Tibial artery (tissue), 4 donors: Measurements from ENCODE around the gene CEP72.

ENCODE experiments used
- DNase-seq, 2 donors: peaks; one replicate each; pipeline ENCODE4 v3.0.0-alpha.2; 2019
- H3K27ac ChIP-seq, 2 donors: fragments of 200-600 bp; sonication (generic) in 1 of 2; 1 replicate in 1 of 2; 2 replicates in 1 of 2; pipeline ENCODE4 v1.5.1; 2018 to 2019; ENCODE audit warnings: mild to moderate bottlenecking in 1 of 2
- H3K27me3 ChIP-seq, 2 donors: fragments of 200-600 bp; sonication (generic) in 1 of 2; one replicate each; pipeline versions ENCODE4 v1.5.1 to v1.6.0; 2016 to 2019
- H3K36me3 ChIP-seq, 3 donors: fragments of 200-600 bp; sonication (generic) in 2 of 3; one replicate each; pipeline ENCODE4 v1.5.1; 2016 to 2019; ENCODE audit warnings: mild to moderate bottlenecking in 2 of 3
- H3K4me1 ChIP-seq, 4 donors: fragments of 200-600 bp; sonication (generic) in 2 of 4; 1 replicate in 3 of 4; 2 replicates in 1 of 4; pipeline ENCODE4 v1.5.1; 2016 to 2019
- H3K4me3 ChIP-seq, 2 donors: fragments of 200-600 bp; sonication (generic) in 1 of 2; 1 replicate in 1 of 2; 2 replicates in 1 of 2; pipeline ENCODE4 v1.5.1; 2018 to 2019; ENCODE audit warnings: mild to moderate bottlenecking in 2 of 2
- H3K9me3 ChIP-seq, 3 donors: fragments of 200-600 bp; sonication (generic) in 1 of 3; one replicate each; pipeline ENCODE4 v1.5.1; 2016 to 2019
- intact Hi-C: fragments of 100-400 bp; cut with DNase I; formaldehyde crosslinking; loops from one replicate; pipeline ENCODE4 v1.15.0; 2023; ENCODE audit warnings: low total_unique reads
- TF ChIP-seq, protein P1 (sequence below), 2 experiments: fragments of 200-600 bp in 1 of 2; fragments of 450-650 bp in 1 of 2; IDR thresholded peaks; one replicate each; pipeline ENCODE4 v1.5.1; 2017 to 2019; ENCODE audit warnings: antibody characterized with exemption in 2 of 2, mild to moderate bottlenecking in 1 of 2, moderate library complexity in 1 of 2

The CEP72 gene

DNA sequence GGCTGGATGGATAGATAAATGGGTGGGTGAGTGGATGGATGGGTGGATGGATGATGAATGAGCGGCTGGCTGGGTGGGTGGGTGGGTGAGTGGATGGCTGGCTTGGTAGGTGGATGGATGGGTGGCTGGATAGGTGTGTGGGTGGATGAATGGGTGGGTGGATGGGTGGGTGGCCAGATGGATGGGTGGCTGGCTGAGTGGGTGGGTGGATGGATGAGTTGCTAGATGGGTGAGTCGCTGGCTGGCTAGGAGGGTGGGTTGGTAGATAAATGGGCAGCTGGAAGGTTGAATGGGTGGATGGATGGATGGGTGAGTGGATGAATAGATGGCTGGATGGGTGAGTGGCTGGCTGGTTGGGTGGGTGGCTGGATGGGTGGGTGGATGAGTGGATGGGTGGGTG is 27.9 kb upstream of the CEP72 start:
- TF ChIP-seq, protein P1, sequence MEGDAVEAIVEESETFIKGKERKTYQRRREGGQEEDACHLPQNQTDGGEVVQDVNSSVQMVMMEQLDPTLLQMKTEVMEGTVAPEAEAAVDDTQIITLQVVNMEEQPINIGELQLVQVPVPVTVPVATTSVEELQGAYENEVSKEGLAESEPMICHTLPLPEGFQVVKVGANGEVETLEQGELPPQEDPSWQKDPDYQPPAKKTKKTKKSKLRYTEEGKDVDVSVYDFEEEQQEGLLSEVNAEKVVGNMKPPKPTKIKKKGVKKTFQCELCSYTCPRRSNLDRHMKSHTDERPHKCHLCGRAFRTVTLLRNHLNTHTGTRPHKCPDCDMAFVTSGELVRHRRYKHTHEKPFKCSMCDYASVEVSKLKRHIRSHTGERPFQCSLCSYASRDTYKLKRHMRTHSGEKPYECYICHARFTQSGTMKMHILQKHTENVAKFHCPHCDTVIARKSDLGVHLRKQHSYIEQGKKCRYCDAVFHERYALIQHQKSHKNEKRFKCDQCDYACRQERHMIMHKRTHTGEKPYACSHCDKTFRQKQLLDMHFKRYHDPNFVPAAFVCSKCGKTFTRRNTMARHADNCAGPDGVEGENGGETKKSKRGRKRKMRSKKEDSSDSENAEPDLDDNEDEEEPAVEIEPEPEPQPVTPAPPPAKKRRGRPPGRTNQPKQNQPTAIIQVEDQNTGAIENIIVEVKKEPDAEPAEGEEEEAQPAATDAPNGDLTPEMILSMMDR (IDR thresholded peaks at IDR 0.05) = no peak
- Histone ChIP-seq H3K4me3 (no peak overlapping the region), H3K36me3 (no peaks in the 10 kb centered on the region), H3K9me3 (no peaks in the 10 kb centered on the region), H3K27ac (no peak overlapping the region), H3K27me3 (peaks cover 0 to 43% of the 10 kb centered on the region in 2 donors), H3K4me1 (no peaks in the 10 kb centered on the region)
- intact Hi-C loops = no loop called here
- DNase-seq = peak in 1 of 2 donors; percentile 5

DNA sequence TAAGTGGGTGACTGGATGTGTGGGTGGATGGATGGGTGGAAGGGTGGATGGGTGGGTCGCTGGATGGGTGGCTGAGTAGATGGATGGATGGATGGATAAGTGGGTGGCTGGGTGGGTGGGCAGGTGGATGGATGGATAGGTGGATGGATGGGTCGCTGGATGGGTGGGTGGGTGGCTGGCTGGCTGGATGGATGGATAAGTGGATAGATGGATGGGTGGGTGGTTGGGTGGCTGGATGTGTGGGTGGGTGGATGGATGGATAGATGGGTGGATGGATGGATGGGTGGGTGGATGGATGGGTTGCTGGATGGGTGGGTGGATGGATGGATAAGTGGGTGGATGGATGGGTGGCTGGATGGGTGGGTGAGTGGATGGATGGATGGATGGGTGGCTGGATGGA is 27.3 kb upstream of the CEP72 start:
- TF ChIP-seq, protein P1 (IDR thresholded peaks at IDR 0.05) = no peak
- no peaks in the 10 kb centered on the region for H3K36me3 ChIP-seq
- no peak overlapping the region for H3K27ac ChIP-seq
- H3K4me3 ChIP-seq = no peak overlapping the region
- H3K4me1 ChIP-seq = no peaks in the 10 kb centered on the region
- peak; percentile 7 to 43 for DNase-seq
- H3K9me3 ChIP-seq = no peaks in the 10 kb centered on the region
- intact Hi-C loops = no loop called here
- peaks cover 0 to 37% of the 10 kb centered on the region in 2 donors for H3K27me3 ChIP-seq

DNA sequence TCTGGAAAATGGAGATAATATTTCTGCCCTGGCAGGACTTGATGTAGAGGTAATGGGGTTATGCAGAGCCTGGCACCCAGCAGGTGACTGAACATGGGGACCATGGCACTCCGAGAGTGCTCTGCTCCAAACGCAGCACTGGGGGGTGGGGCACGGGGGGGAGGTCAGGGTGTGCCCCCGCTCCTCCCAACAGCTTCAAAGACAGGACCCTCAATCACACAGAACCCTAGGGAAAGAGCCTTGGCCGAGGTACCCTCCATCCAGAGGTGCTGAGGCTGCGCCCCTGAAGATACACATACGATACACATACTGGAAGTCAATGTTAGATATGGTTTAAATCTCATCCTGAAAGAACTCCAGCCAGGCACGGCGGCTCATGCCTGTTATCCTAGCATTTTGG is 26.6 kb upstream of the CEP72 start:
- no peaks in the 10 kb centered on the region for H3K4me1 ChIP-seq
- intact Hi-C loops = no loop called here
- no peak overlapping the region for H3K4me3 ChIP-seq
- H3K9me3 ChIP-seq = no peaks in the 10 kb centered on the region
- no peak overlapping the region for H3K27ac ChIP-seq
- peak in 1 of 2 donors; percentile 14 for DNase-seq
- H3K27me3 ChIP-seq = peaks cover 0 to 29% of the 10 kb centered on the region in 2 donors
- no peaks in the 10 kb centered on the region for H3K36me3 ChIP-seq
- TF ChIP-seq, protein P1 (IDR thresholded peaks at IDR 0.05) = no peak

GRCh38 chr5:585962-586628 is 26.0 kb upstream of the CEP72 start:
- DNase-seq = peak in 1 of 2 donors; percentile 33
- H3K9me3 ChIP-seq = no peaks in the 10 kb centered on the region
- no peak overlapping the region for H3K27ac ChIP-seq
- H3K36me3 ChIP-seq = no peaks in the 10 kb centered on the region
- intact Hi-C loops = no loop called here
- peaks cover 0 to 26% of the 10 kb centered on the region in 2 donors for H3K27me3 ChIP-seq
- TF ChIP-seq, protein P1 (IDR thresholded peaks at IDR 0.05) = no peak
- no peaks in the 10 kb centered on the region for H3K4me1 ChIP-seq
- H3K4me3 ChIP-seq = no peak overlapping the region

GRCh38 chr5:586751-587285 is 25.3 kb upstream of the CEP72 start:
- no peaks in the 10 kb centered on the region for H3K9me3 ChIP-seq
- no peak overlapping the region for H3K4me3 ChIP-seq
- no peaks in the 10 kb centered on the region for H3K36me3 ChIP-seq
- intact Hi-C loops = no loop called here
- TF ChIP-seq, protein P1 (IDR thresholded peaks at IDR 0.05) = no peak
- peak; percentile 6 to 53 for DNase-seq
- H3K27ac ChIP-seq = no peak overlapping the region
- peaks cover 0 to 19% of the 10 kb centered on the region in 2 donors for H3K27me3 ChIP-seq
- no peaks in the 10 kb centered on the region for H3K4me1 ChIP-seq
